Stimulated activated CD8-positive, alpha-beta memory T cell treated with anti-CD3 and anti-CD28 coated beads, Interleukin-7, amount 100 ng/mL, for 48 hours (primary cell): ENCODE data around the gene KCNQ1.

ENCODE experiments used
- DNase-seq, 2 donors: peaks; one replicate each; pipeline ENCODE4 v3.0.0-alpha.2; 2020; ENCODE audit warnings: low read depth in 1 of 2; ENCODE audit errors: extremely low read depth in 1 of 2

Gene KCNQ1

DNA sequence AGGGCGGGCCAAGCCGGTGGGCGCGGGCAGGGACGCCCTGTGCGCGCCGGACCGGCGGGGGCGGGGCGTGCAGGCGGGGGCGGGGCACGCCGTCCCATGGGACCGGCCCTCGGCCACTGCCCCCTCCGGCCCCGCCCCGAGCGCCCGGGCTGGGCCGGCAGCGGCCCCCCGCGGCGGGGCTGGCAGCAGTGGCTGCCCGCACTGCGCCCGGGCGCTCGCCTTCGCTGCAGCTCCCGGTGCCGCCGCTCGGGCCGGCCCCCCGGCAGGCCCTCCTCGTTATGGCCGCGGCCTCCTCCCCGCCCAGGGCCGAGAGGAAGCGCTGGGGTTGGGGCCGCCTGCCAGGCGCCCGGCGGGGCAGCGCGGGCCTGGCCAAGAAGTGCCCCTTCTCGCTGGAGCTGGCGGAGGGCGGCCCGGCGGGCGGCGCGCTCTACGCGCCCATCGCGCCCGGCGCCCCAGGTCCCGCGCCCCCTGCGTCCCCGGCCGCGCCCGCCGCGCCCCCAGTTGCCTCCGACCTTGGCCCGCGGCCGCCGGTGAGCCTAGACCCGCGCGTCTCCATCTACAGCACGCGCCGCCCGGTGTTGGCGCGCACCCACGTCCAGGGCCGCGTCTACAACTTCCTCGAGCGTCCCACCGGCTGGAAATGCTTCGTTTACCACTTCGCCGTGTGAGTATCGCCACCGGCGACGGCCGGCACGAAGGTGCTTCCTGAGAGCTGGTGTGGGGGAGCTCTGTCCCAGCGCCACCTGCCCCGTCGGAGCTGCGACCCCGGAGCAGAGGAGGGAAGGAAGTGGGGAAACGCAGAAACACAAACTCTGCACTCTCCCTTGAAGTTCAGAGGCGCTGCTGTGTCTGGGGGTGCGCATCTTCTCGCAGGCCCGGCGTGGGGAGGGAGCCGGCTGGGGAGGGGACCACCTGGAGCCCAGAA lies at the start of gene KCNQ1:
KCNQ1 (plus strand) TSS at position 188 of the 925 bp plus-strand sequence; CDS start at position 279, 91 bp downstream.
- DNase-seq = no peak

DNA sequence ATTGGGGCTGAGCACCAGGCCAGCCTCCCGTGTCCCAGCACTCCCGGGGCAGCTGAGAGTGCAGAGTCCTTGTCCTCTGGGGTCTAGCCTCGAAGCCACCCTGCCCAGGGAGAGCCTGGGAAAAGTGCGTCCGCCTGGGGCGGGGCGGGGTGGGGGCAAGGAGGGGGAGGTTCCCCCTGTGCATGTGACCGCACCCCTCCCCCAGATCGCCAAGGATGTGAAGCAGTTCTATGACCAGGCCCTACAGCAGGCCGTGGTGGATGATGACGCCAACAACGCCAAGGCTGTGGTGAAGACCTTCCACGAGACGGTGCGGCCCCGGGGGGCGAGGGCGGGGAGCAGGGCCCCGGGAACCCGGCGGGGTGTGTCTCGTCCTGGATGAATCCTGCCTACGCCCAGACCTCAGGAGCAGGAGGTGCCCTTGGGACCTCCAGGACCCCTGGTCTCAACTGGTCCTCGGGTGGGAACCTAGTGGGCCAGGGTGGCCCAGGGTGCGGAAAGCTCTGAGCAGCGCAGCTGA lies 49.5 kb upstream of the KCNQ1 start:
- no peak for DNase-seq

GRCh38 chr11:2395856-2396255 lies 49.0 kb upstream of the KCNQ1 start:
- DNase-seq = no peak

GRCh38 chr11:2396471-2396870 lies 48.3 kb upstream of the KCNQ1 start:
- no peak for DNase-seq

DNA sequence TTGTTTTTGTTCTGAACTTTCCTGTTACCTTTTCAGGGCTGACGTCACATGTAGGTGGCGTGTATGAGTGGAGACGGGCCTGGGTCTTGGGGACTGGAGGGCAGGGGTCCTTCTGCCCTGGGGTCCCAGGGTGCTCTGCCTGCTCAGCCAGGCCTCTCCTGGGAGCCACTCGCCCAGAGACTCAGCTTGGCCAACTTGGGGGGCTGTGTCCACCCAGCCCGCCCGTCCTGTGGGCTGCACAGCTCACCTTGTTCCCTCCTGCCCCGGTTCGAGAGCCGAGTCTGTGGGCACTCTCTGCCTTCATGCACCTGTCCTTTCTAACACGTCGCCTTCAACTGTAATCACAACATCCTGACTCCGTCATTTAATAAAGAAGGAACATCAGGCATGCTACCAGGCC lies 47.8 kb upstream of the KCNQ1 start:
- DNase-seq = no peak

DNA sequence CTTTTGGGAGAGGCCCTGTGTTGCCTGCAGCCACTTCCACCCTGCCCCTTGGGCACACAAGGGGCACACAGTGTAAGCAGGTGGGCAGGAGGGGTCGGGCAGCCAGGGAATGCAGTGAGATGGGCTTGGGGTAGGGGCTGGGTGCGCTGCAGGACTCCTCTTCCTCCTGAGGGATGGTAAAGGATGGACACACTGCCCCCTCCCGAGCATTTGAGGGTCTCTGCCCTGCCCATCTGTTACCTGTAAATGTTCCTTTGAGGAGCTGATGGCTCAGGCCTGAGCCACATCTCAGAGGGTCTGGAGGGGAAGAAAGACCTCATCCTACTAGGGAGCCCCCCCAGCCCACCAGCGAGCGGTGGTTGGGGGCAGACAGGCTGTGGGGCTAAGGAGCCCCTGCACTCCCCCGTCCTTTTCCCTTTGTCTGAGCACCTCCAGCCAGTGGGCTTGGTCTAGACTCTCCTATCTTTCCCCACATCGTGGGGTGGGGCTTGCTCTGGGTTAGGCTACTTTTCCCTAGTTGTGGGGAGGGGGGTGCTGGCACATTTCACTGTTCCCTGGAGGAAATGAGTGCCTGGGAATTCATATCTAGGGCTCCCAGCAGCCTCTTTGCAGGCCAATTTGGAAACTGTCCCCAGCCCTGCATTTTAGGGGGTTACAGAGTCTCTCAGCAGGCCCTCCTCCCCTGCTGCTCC lies 46.0 kb upstream of the KCNQ1 start:
- DNase-seq = no peak

DNA sequence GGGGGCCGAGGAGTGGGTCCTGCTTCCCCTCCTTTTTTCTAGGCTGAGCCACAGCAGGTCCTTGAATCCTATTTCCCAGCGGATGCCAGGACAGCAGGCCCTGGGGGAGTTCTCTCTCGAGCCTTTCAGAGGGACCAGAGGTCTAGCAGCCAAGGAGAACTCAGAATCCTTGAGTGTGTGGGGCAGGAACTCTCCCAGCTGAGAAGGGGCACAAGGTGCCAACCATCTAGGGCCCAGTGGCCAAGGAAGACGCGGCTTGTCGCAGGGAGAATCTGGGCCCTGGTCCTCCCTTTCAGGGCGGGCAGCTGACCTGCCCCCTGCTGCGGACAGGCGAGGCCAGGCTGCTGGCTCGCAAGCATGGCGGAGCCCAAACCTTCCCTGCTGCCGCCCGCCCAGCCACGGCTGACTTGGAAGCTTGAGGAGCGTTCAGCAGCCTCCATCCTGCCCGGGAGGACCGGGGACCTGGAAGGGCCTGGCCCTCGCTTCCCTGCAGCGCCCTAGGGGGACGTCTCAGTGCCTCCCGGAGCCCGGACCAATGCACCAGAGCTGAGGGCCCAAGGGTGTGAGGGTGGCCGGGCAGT lies 45.2 kb upstream of the KCNQ1 start:
- no peak for DNase-seq

GRCh38 chr11:2400069-2400761 lies 44.6 kb upstream of the KCNQ1 start, which contains the start of gene TSSC4:
Gene TSSC4 (plus strand): TSS chr11:2400750. CDS start chr11:2402634, 1,884 bp downstream.
- peak; percentile 99 for DNase-seq

DNA sequence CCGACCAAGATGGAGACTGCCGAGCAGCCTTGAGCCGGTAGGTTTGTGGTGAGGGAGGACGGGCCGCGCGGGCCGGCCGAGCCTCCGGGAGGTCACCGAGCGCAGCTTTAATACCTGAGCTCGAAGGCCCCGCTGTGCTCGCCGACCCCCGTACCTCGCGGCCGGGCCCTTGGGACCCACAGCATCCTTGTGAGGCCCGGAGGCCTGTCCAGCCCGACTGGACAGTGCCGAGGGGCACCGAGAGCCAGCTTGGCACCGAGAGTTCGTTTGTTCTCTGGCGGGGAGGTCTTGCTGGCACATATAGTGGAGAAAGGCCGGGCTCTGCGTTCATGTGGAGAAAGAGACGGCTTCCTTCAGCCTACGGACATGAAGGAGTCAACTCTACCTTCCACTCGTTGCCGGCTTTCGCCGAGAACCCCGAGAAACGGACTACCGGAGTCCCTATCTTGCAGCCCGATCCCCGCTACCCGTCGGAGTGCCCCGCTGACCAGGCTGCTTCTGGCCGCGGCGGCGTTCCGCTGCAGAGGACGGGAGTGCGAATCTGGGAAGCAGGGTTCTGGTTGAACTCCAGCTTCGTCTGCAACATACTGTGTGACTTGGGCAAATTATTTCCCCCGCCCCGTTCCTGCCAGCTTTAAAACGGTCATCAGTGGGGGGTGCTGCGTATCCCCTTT lies 43.9 kb upstream of the KCNQ1 start:
- no peak for DNase-seq

DNA sequence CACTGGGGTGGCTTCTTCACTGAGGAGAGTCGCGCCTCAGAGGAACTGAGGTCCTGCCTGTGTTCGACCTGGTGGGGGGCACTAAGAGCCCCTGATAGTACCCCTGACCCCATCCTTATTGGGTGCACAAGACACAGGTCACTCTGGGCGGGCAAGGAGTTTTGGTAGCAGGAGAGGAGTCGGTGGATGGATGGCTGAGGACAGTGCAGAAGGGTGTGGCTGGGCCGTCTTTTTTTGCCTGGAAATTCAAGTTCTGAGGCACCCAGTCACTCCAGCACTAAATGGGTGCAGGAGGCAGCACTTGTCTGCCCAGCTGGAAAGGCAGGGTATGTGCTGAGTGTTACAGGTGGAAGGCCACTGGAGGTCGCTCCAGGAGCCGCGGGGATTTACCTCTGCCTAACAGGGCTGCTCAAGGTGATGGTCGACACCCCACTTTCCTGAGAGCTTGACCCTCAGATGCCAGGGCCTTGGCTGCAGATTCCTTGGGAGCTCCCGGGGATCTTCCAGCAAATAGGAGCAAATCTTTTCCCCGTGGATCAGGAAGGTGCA lies 43.3 kb upstream of the KCNQ1 start:
- DNase-seq = no peak

GRCh38 chr11:2402106-2402505 lies 42.7 kb upstream of the KCNQ1 start:
- no peak for DNase-seq

DNA sequence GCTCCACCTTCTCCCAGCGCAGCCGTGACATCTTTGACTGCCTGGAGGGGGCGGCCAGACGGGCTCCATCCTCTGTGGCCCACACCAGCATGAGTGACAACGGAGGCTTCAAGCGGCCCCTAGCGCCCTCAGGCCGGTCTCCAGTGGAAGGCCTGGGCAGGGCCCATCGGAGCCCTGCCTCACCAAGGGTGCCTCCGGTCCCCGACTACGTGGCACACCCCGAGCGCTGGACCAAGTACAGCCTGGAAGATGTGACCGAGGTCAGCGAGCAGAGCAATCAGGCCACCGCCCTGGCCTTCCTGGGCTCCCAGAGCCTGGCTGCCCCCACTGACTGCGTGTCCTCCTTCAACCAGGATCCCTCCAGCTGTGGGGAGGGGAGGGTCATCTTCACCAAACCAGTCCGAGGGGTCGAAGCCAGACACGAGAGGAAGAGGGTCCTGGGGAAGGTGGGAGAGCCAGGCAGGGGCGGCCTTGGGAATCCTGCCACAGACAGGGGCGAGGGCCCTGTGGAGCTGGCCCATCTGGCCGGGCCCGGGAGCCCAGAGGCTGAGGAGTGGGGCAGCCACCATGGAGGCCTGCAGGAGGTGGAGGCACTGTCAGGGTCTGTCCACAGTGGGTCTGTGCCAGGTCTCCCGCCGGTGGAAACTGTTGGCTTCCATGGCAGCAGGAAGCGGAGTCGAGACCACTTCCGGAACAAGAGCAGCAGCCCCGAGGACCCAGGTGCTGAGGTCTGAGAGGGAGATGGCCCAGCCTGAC lies 41.7 kb upstream of the KCNQ1 start:
- no peak for DNase-seq

DNA sequence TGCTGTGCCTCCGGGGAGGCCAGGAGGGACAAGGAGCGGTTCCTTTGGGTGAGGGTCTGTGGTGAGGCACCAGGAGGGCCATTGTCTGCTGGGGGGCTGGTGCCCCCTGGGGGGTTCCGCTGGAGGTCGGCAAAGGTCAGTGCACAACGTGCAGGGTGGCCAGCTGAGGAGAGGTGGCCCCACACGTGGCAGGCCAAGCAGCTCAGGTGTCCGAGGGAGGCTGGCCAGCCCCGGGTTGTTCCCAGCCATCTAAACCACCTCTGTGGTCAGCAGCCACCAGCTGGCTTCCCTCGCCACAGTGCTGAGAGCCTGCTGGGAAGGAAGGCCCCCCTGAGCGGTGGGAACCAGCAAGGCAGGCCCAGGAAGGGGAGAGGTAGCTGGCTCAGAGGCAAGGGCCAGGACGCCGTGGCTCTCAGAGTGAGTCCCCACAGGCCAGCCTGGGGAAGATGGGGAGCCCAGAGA lies 40.0 kb upstream of the KCNQ1 start:
- DNase-seq = no peak

DNA sequence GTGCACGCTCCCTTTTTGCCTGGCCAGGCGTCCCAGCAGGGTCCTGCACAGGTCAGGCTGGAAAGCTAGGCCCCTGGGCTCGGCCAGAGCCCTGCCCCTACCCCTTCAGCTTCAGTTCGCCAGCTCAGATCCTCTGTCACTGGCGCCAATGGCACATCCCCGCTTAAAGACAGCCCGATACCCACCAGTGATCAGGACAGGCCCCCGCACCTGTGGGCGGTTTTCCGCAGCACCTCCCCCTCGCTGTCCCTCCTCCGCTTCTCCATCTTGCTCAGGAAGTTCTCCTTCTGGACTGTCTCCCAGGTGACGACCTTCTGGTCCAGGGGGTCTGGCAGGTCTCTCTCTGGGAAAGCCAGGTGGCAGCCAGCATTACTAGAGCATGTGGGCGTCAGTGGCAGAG lies 38.4 kb upstream of the KCNQ1 start:
- DNase-seq = no peak

- DNase-seq = no peak
Observed at GRCh38 chr11:2406878-2407410, 37.9 kb upstream of the KCNQ1 start.

DNA sequence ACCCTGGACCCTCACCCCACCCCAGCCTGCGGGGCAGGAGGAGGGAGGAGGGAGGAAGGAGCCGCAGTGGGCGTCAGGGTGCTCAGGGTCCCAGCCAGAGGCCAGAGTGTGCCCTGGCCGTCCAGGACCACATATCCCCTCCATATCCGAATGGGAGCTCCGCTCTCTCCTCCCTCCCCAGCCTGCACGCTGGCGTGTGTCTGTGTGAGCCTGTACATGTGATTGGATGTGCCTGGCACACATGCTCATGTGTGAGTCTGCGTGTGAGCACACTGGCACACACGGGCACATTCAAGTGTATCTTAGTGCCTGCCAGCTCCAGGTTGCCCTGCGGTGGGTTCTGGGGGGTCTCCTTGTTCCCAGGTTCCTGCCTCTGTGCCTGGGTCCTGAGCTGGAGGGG lies 36.1 kb upstream of the KCNQ1 start:
- no peak for DNase-seq

GRCh38 chr11:2409126-2409525 lies 35.7 kb upstream of the KCNQ1 start:
- DNase-seq = no peak

DNA sequence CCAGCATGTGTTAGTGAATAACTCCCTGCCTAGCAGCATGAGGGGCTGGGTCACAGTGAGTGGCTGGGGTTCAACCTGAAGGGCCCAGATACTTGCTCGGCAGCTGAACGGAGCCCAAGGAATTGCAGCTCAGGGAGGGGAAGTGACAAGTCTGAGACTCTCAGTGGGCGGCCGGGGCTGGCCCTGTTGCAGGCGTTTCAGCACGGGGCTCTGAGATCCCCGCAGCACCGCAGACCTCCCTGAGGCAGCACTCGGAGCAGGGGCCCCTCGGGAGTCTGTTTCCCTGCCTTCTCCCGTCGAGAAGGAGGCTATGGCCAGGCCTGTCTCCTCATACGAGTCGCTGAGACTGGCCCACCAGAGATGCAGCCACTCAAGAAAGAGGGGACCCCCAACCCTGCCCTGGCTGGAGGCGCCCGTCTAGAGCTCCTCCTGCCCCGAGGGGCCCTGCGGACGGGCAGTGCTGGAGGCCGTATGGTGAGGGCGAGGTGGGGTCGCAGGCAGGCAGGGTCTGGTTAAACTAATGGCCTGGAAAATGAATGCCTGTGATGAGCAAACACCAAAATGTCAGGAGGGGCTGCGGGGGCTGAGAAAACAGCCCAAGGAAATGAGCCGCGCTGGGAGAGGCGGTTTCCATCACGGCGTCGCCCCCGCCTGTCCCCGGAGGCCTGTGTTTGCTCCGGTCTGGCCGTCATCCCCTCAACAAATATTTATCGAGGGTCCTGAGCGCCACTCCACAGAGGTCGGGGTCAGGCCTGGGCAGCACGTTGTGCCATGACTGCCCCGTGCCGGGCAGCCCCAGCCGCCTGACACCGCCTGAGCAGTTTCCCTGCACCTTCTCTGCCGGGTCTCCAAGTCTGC lies 35.0 kb upstream of the KCNQ1 start:
- DNase-seq = no peak
